Hematopoietic multipotent progenitor cell (in vitro differentiated cells): ENCODE results near the gene LRRN4CL. TPM values are rescaled to one million over a fixed set of nuclear protein-coding genes. Genes with fewer than 3 reads are reported as not detected.
"Not testable (repeated sequence)": the region's sequence is repeated elsewhere in the genome, so short reads cannot be mapped to it uniquely, and the experiment has no call there.

Experiments used
- DNase-seq, 3 donors: peaks; one replicate each; pipeline ENCODE4 v3.0.0-alpha.2; 2011 to 2015; ENCODE audit warnings: low read depth in 2 of 3, low spot score in 2 of 3
- total RNA-seq: library from RNA; depleted of rRNA; stranded (reverse); fragments of >200 nt; gene quantifications from one replicate; pipeline ENCODE4 v1.2.3, GENCODE V29; 2012

The LRRN4CL gene
- 0.27 TPM for total RNA-seq

DNA sequence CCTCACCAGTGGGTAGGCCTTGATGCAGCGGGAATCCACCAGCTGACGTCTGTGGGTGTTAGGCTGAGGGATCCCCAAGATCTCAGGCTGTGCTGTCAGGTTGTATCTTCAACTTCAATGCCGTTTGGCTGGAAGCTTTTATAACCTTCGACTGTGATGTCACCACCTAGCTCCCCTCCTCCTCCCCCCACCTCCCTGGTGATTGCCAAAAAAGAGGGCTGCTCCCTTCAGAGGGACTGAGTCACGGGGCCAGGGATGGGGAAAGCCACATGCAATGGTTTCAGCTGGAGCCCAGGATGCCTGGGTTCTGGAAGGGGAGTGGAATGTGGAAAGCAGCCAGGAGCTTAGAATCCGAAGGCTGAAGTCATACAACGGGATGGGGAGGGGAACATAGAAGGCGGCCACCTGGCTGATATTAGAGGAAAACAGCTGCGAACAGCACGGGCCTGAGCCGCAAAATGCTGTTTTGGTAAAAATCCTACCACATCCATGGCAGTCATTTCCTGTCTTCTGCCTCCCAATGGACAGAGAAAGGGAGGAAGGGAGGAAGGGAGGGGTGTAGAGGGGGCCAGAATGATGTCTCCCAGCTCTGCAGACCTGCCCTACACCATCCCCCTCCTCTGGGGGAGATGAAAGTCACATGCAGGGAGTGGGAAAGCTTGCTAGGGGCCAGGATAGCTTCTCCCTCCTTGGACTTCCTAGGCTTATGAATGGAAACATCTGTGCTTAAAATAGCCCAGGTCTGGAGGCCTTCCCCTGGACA lies at the start of gene LRRN4CL:
TSS of gene LRRN4CL (minus strand) at position 110 of the 763 bp plus-strand sequence. CDS start 1,022 bp downstream, outside the sequence.
- no peak for DNase-seq

DNA sequence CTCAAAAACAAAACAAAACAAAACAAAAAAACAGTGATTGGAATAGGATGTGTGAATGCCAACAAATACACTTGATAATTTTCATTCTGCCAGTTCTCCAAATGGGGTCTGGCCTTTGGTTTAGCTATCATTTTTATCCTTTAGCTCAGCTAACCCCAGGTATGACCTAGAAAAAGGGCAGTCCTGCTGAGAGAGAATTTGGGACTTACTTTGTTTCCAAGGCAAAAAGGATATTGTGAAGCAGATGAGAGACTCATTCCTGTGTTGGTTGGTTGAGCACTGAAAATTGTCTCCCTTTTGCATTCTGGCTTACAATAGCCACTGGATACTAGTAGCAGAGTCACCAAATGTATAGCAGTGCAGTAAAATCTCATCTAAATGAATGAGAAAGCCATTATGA lies 47.9 kb upstream of the LRRN4CL start:
- no peak for DNase-seq

DNA sequence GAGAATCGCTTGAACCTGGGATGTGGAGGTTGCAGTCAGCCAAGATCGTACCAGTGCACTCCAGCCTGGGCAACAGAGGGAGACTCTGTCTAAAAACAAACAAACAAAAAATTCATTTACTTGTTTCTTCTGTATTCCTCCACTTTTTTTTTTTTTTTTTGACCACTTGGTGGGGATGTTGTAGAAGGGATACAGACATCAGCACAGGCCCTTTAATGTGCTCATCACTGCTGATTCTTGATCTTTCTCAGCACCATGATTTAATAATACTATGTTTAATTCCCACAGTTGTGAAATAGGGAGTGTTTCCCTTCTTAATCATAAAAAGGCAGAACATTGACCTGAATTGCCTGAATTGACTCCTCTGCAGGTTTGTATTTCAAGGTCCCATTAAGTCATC lies 43.5 kb upstream of the LRRN4CL start:
- peak in 2 of 3 donors; percentile 40 to 65 for DNase-seq

DNA sequence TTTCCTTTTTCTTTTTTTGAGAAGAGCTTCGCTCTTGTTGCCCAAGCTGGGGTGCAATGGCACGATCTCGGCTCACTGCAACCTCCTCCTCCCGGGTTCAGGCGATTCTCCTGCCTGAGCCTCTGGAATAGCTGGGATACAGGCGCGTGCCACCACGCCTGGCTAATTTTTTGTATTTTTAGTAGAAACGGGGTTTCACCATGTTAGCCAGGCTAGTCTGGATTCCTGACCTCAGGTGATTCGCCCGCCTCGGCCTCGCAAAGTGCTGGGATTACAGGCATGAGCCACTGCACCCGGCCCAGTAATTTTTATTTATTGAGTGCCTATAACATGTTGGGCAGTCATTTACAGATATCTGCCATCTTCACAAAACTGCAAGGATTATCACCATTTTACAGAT lies 40.7 kb upstream of the LRRN4CL start:
- not testable (repeated sequence) for DNase-seq

DNA sequence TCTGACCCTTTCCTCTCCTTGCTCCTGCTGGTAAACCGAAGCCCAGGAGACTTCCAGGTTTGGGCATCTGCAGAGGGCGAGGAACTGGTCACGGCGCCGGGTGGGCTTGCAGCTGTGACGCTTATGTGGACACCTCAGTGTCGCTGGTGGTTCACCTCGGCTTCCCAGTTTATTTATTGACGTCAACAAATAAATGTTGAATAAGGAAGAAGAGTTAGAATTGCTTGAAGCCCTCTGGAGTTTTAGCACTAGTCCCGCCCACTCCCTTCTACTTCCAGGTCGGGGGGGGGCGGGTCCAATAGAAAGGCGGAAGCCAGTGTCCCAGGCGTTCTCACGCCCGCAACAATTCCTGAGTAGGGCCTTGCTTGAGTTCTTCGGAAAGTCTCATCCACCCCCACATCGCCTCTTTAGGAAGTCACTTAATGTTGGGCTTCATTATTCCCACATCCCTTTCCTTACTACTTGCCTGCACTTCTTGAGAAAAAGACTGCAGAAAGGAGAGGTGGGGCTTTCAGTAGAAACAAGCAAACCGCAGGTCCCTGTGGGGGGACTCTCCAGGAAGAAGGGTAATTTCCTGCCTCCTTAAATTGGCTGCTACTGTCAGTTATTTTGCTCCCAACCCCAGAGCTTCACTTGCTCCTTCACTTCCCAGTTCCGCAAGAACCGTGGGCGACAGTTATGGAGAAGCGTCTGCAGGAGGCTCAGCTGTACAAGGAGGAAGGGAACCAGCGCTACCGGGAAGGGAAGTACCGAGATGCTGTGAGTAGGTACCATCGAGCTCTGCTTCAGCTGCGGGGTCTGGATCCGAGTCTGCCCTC lies 39.0 kb upstream of the LRRN4CL start, which contains the start of gene TTC9C:
TSS of gene TTC9C (plus strand) at position 316 of the 818 bp plus-strand sequence. CDS start at position 679, 363 bp downstream.
- peak; percentile 67 to 93 (median 88) for DNase-seq

DNA sequence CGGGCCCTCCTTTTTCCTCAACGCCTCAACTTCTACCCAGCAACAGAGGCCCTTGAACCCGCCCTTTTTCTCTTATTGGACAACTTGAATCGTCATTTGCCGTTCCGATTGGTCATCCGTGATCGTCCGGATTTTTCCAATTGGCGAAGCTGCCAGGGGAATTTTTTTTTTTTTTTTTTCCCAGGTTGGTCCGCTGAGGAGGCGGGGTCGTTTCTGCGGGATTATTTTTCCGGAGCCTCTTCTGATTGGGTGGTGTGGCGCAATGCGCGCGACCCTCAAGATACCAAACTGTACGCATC lies 38.5 kb upstream of the LRRN4CL start:
- peak in 2 of 3 donors; percentile 97 to 99 for DNase-seq

DNA sequence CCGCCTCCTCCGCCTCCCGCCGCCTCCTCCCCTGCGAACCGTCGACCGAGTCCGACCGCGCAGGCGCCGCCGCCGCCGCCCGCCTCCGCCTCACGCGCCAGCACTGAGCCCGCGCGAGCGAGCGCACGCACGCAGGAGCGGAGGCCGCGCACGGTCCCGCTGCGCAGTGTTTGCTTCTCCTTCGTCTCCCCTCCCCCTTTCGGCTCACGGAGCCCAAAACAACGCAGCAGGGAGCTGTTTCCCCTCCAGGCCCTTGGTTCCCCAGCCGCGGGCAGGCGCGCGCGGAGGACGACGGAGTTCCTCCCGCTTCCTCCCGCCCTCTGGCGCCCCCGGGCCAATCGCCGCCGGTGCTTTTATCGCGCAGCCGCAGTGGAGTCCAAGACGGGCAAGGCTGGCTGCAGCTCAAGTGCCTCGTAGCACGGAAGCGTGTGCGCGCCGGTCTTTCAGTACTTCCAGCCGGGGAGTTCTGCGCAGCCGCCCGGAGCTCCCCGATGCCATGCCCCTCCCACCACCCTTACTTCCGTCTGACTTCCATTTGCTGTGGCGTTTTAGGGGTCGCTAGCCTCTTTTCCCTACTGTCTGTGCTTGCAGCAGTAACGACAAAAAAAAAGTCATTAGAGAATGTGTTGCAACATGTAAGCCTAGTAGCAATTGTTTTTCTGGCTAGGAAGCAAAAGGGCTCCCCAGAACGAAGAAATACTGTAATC lies 38.0 kb upstream of the LRRN4CL start, which contains the start of gene HNRNPUL2:
TSS of gene HNRNPUL2 (minus strand) at position 293 of the 707 bp plus-strand sequence. CDS start 301 bp downstream, outside the sequence.
- peak; percentile 94 to 100 (median 99) for DNase-seq

DNA sequence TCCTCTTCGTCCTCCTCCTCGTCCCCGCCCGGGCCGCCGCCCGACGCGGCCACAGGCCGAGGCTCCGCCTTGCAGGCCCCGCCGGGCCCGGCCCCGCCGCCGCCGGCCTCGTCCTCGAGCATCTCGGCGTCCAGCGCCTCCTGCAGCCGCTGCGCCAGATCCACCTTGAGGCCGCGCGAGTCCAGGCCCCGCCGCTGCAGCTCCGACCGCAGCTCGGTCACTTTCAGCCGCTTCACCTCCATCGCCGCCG lies 37.5 kb upstream of the LRRN4CL start:
- DNase-seq: no peak

DNA sequence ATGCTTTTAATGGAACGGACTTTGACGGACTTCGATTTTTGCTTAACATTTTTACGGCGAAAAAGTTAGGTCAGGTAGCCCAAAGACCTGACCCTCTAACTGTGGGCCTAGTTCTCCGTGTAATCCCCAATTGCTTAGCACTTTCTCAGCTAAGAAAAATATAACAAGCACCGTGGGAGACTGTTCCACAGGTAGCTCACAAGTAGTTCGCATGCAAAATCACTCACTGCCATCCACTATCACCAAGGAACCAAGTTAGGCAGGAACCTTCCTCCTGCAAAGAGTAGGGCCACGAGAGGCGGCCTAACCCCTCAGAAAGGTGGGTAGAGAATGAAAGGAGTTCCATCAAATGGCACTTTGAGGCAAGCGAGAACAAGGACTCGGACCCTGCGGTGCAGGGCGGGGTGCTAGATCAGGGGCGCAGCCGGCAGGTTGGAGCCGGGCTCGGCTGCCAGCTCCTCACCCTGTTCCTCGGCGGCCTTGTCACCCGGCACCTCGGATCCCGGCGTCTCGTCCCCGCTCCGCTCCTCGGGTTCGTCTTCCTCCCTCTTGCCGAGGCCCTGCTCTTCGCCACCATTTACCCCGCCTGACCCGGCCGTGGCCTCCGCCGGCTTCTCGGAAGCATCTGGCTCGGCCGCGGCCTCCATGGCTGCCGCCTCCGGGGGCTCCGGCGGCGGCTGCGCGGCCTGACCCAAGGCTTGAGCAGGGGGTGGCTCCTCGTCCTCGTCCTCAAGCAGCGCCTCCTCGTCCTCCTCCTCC lies 37.0 kb upstream of the LRRN4CL start:
- no peak for DNase-seq

DNA sequence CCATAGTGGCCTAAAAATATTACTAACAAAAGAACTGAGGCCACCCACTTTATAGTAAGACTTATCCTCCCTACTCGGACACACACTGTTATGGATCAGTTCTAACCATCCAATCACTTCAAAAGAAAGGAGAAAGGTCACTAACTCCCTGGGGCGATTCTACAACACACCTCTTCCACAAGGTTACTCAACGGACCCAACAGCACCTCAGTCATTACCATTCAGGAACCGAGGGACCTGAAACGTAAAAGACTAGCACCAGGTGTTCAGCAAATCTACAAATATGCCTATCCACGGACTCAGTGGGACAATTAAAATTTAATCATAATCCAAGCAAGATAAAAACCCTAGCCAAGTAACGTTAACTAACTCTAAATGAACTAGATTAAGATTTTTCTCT lies 36.3 kb upstream of the LRRN4CL start:
- no peak for DNase-seq

DNA sequence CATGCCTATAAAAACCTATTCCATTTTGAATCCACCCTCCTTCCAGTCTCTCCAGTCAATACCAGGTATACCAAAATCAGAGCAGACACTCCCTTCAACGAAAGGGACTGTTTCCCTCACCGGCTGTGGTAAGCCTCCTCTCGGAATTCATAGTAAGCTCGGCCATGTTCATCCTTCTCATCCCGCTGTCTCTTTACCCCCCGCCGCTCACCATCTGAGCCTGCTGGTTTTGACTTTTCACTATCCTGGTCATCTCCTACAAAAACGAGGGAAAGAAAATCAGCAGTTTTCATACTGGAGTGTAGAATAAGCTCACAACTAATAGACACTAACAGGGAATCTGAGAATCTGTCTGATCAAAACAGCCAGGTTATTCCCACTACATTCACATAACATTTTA lies 34.8 kb upstream of the LRRN4CL start:
- DNase-seq: no peak

DNA sequence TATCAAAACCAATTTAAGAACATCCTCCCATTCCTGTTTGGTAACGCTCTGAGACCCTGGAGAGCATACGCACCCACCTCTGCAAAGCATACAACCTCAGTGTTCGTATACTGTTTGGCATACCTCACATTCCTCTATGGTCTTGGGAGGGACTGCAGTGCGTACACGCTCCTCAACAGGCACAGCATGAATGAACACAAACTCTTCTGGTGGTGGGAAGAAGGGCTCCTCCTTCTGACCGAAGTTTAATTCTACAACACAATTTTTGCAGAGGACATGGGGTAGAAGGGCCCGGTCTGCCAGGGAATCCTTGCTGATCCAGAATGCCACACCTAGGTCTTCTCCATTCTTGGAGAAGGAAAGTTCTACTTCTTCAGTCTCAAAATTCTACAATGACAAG lies 32.7 kb upstream of the LRRN4CL start:
- peak in 2 of 3 donors; percentile 44 to 52 for DNase-seq

DNA sequence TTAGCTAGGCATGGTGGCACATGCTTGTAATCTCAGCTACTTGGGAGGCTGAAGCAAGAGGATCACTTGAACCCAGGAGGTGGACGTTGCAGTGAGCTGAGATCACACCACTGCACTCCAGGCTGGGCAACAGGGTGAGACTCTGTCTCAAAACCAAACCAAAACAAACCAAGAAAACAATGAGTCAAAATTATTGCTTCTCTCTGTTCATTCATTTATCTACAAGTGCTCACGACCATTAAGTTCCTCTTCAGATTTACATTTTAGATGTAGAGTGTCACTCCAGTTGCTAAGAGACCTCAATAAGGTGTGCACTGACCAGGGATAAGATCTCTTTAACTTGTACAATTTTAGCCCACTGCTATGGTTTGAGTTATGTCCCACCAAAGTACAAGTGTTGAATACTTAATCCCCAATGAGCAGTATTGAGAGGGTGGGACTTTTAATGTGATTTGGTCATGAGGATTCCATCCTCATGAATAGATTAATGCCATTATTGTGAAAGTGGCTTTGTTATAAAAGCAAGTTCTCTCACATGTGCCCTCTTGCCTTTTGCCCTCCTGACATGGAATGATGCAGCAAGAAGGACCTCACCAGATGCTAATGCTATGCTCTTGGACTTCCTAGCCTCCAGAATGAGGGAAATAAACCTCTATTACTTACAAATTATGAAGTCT lies 30.1 kb upstream of the LRRN4CL start:
- DNase-seq: no peak

DNA sequence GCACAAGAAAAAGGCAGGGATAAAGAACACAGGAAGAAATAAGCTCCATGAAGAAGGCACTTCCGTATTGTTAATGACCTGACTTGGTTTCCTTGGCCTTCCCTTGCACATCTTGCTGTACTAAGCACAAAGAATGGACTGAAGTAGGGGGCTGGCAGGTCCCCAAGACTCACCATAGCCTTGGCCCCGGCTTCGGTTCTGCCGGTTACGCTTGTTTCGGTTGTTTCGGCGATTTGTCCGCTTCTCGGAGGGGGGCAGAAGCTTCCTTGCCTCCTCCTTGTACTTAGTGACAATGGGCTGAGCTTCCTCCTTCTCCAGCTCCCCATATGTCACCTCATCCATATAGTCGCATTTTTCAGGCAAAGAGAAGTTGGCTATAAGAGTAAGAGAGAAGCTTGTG lies 27.5 kb upstream of the LRRN4CL start:
- DNase-seq: no peak

DNA sequence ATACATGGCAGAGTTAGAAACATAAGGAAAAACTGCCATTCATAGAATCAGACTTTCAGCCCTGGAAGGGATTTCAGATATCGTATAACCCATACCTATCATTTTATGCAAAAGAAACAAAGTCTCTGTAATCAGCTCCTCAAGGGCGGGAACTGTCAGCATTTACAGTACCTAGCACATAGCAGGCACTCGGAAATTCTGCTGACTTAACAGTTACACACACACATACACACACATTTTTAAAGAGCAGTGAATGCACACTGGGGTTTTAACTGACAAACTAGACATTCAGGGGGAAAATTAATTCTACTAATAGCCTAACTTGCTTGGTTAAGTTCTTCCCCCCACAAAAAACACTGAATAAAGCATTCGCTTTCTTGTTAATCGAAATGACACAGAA lies 26.9 kb upstream of the LRRN4CL start:
- no peak for DNase-seq

DNA sequence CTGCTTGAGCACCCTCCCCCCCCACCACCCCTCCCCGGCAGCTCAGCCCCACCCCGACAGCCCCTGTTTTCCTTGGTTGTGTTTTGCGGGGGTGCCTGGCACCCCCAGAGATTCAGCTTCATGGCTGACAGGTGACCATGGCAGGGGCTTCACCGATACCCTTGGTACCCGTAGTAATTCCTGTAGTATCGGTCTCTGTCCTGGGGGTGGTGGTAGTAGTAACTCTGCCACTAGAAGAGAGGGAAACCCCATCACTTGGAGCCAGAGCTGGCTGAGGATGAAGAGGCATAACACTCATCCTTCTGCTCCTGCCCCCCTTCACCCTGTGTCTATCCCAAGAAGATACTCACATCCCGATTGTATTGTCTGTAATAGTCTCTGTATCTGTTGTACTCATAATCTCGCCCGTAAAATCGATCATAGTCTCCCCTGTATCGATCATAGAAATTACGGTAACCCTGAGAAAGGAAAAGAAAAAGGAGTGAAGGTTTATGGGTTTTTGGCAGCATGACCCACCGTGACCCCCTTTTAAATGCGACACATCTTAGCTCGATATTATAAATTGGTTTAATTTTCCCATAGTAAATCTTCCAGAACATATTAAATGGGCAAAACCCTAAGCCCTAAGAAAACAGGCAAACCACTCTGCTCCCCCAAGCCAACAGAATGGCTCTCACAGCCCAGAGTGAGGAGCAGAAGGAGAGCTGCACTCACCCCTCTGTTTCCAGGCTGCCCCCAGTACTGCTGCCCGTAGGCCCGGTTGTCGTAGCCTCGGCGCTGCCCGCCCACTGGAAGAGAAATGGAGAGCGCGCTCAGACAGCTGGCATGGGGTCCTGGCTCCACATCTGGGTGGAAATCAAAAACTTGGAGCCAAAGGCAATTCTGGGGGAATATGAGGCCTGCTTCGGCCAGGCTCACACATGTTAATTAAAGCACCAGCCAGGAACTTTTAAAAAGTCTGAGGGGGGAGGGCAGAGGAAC lies 26.1 kb upstream of the LRRN4CL start:
- DNase-seq: no peak

DNA sequence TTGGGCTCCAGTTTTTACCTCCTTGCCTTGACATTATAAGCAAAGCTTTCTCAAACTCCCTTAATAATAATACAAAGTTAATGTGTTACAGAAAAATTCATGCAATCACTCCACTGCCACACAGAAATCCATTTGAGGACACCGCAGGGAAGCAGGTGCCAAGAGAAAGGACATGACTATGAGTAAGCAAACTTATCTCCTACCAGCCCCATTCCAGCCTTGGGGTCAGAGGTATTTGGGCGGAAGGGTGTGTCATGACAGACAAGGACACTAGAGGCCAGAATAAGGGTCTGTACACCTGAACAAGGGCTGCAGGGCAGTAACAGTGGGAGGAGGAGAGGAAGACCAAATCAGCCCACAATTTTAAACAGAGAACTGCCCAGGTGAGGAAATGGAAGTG lies 24.0 kb upstream of the LRRN4CL start:
- no peak for DNase-seq

DNA sequence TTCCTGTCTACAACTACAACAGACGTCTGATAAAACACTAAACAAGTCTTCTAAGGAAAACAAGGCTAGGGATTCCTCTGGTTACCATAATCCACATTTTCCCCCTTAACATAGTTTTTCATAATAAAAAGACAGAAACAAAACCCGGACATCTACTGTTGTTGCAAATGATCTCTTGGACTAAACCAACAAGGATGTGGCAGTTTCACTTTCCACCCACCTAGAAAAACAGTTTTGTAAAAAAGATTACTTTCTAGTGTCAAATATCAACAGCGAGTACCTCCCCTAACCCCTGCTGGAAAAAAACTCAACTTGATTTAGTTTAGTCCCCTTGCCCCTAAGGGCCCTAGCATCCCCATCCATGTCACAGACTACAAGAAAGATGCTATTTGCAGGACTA lies 23.5 kb upstream of the LRRN4CL start:
- no peak for DNase-seq

DNA sequence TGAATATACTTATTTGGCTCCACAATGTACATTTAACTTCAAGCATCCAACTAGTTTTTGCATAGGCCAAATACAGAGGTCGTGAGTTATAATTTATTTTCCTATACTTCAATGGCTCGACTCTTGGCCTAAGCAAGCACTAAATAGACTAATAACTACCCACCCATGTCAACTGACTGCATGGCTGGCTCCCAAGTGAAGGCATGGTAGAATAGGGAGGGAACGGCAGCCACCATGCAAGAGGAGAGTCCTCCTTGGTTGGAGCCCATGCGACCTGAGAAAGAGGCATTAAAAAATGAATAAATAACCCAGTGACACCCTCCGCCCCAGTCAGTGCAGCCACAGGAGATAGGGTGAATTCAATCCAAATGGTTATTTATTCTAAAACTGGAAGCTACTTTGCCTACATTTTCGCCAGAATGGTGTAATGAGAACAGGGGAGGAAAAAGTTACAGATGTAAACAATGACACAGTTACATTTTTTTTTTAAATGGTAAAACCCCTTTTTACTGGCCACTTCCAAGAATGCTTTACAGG lies 23.0 kb upstream of the LRRN4CL start:
- no peak for DNase-seq
